ENCODE measurements around the gene MARS2.
"Not testable (repeated sequence)": the region's sequence is repeated elsewhere in the genome, so short reads cannot be mapped to it uniquely, and the experiment has no call there.

Gene MARS2

GRCh38 chr2:197706839-197707207 is 1.7 kb downstream of the MARS2 start:
- no peak for DNase-seq (ENCODE audit: low read depth in 2 of 2)

DNA sequence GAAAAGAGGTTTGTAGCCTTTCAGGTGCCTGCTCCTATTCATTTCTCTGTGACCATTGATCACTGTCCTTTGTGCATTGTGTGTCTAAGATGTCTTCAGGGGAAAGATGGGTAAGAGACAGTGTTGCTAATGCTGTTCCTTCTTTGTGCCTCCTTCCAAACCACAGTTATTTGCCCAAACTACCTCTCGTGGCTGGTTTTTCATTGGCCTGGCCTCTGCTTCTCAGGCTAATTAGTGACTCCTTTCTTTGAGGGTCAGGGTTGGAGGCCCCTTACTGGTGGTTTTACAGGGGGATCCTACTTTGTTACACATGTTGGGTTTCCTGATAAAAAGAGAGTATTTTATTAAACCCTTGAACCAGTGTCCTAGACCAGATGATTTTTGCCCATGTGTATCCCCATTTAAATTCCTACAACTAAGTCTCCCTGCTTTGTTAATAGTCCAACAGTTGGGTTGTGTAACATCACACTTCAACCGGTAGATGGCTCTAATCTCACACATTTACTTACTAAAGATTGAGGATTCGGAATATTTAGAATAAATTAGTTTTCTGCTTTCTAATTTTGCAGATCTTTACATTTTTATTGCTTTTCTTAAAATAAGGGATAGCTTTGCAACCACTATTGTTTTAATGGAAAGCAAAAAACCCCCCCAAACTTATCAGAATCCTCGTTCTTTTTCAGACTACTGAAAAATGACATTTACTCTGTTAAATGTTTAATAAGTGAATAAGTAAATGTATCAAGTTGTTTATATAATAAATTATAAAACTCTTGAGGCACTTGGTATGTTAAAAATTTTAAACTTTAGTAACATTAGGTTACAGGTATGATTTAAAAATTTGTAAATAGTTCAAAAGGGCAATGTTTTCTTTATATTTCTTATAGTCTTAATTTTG is 2.4 kb downstream of the MARS2 start:
- DNase-seq (ENCODE audit: low read depth in 2 of 2) = peak; percentile 42 to 47

- DNase-seq (ENCODE audit: low read depth in 2 of 2) = peak; percentile 62
Measured at GRCh38 chr2:197708331-197708730, 3.2 kb downstream of the MARS2 start.

- DNase-seq (ENCODE audit: low read depth in 2 of 2) = not testable (repeated sequence)
Measured at GRCh38 chr2:197709140-197709539, 4.0 kb downstream of the MARS2 start.

GRCh38 chr2:197710424-197711042 is 5.4 kb downstream of the MARS2 start:
- no peak for DNase-seq (ENCODE audit: low read depth in 2 of 2)

- no peak for DNase-seq (ENCODE audit: low read depth in 2 of 2)
Measured at GRCh38 chr2:197711578-197711977, 6.4 kb downstream of the MARS2 start.

DNA sequence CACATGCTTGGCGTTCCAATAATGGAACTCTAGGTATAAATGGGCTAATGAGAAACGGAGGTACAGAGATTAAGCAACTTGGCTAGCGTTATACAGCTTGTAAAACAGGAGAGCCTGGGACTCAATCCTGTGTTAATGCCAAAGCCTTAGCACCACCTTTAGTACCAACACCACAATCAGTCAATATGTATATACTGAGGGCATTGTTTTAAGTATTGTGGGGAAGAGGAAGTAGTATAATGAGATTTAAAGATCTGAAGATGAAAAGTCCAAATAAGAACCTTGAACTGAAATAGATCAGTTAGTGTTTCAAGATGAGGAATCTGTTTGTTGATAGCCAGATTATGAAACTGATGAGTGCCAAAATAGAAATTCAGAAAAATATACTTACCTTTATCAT is 8.1 kb downstream of the MARS2 start:
- DNase-seq (ENCODE audit: low read depth in 2 of 2) = no peak

- DNase-seq (ENCODE audit: low read depth in 2 of 2) = no peak
Measured at GRCh38 chr2:197717863-197718262, 12.7 kb downstream of the MARS2 start.

DNA sequence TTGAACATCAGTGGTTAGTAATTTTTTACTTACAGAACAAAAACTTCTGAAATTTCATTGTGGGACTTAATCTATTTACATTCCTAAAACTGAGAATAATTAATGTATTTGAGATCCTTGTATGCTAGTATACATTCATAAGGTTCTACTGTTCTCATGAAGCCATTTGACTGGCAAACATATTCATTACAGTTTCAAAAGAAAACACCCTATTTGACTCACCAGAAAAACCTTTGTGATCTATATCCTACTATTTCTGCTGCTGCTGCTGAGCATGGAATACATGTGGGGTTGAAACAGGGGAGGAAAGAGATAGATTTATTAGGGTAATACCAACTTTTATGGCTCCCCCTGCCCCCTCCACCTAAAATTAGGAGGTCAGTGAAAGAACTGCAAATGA is 21.8 kb downstream of the MARS2 start:
- DNase-seq (ENCODE audit: low read depth in 2 of 2) = no peak

DNA sequence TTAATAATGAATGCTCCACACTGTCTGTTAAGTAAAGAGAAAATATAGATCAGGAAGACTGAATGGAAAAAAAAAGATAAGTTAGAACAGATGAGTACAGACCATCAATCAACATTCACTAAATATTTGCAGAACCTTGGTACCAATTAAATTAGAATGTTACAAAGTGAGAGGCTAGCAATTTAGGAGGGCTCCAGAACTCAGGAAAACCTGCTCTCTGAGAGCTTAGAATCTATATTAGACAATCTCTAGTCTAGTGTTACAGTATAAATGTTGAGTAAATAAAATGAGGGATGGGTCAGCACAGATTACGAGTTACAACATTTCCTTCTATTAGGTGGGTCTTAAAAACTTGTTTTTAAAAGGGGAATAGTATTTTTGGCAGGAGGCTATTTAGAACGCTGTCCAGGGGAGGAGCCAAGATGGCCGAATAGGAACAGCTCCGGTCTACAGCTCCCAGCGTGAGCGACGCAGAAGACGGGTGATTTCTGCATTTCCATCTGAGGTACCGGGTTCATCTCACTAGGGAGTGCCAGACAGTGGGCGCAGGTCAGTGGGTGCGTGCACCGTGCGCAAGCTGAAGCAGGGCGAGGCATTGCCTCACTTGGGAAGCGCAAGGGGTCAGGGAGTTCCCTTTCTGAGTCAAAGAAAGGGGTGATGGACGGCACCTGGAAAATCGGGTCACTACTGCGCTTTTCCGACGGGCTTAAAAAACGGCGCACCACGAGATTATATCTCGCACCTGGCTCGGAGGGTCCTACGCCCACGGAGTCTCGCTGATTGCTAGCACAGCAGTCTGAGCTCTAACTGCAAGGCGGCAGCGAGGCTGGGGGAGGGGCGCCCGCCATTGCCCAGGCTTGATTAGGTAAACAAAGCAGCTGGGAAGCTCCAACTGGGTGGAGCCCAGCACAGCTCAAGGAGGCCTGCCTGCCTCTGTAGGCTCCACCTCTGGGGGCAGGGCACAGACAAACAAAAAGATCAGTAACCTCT is 23.7 kb downstream of the MARS2 start:
- DNase-seq (ENCODE audit: low read depth in 2 of 2) = not testable (repeated sequence)

GRCh38 chr2:197740200-197740599 is 35.0 kb downstream of the MARS2 start:
- DNase-seq (ENCODE audit: low read depth in 2 of 2) = no peak

All from fibroblast of skin of left quadriceps (primary cell).